Measurements from ENCODE around the gene OR11L1. TPM values are rescaled to one million over a fixed set of nuclear protein-coding genes. Genes with fewer than 3 reads are reported as not detected.

OR11L1 gene, protein sequence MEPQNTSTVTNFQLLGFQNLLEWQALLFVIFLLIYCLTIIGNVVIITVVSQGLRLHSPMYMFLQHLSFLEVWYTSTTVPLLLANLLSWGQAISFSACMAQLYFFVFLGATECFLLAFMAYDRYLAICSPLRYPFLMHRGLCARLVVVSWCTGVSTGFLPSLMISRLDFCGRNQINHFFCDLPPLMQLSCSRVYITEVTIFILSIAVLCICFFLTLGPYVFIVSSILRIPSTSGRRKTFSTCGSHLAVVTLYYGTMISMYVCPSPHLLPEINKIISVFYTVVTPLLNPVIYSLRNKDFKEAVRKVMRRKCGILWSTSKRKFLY
- total RNA-seq: not detected in 2 replicates
- polyA plus RNA-seq: not detected in 2 replicates
- polyA plus RNA-seq (2012): not detected in 2 replicates
- 0.93 TPM in 1 of 2 replicates, not detected in the other for polyA minus RNA-seq (ENCODE audit: low replicate concordance)

DNA sequence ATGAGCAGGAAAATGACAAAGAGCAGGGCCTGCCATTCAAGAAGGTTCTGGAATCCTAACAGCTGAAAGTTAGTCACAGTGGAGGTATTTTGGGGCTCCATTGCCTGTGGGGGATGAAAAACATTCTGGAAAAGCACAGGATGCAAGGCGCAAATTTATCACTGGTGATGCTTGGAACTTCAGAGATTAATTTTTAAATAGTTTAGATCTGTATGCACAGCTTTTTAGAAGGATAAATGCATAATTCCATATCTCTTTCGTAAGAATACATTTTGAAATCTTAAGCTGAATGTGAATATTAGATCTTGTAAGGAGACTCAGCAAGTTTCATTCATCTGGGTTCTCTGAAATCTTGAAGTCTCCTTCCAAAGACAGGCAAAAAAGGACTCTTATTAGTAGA, at the start of gene OR11L1:
OR11L1 (minus strand) TSS at position 101 of the 400 bp plus-strand sequence; CDS start at position 101, 0 bp downstream.
- Histone ChIP-seq H2AFZ (ENCODE audit: low read length) (no peak within 1 kb of the TSS), H3K9me3 (ENCODE audit: control insufficient read depth, insufficient read depth, low read depth, low read length) (no peaks in the 10 kb centered on the region), H3K36me3 (ENCODE audit: control insufficient read depth, insufficient read depth, low read length) (no peaks in the 10 kb centered on the region), H3K79me2 (ENCODE audit: control insufficient read depth, insufficient read depth, low read length) (no peaks in the 10 kb centered on the region), H3K4me2 (ENCODE audit: extremely low read depth, insufficient read depth, low read length) (no peak within 1 kb of the TSS), H4K20me1 (ENCODE audit: control insufficient read depth, extremely low read depth, insufficient read depth, low read length) (no peaks in the 10 kb centered on the region), H3K4me1 (ENCODE audit: control insufficient read depth, extremely low read depth, insufficient read depth, low read length) (no peaks in the 10 kb centered on the region), H3K27me3 (ENCODE audit: control insufficient read depth, insufficient read depth, low read length) (no peaks in the 10 kb centered on the region), H3K27ac (ENCODE audit: insufficient read depth, low read length) (no peak within 1 kb of the TSS), H3K4me3 (replicated peaks in 1 of 4; ENCODE audit: control extremely low read depth in 1 of 4, insufficient read depth in 1 of 4, low read depth in 3 of 4, low read length in 4 of 4) (no peak within 1 kb of the TSS), H3K9ac (ENCODE audit: insufficient read depth, low read length) (no peak within 1 kb of the TSS)
- TF ChIP-seq, protein P1, sequence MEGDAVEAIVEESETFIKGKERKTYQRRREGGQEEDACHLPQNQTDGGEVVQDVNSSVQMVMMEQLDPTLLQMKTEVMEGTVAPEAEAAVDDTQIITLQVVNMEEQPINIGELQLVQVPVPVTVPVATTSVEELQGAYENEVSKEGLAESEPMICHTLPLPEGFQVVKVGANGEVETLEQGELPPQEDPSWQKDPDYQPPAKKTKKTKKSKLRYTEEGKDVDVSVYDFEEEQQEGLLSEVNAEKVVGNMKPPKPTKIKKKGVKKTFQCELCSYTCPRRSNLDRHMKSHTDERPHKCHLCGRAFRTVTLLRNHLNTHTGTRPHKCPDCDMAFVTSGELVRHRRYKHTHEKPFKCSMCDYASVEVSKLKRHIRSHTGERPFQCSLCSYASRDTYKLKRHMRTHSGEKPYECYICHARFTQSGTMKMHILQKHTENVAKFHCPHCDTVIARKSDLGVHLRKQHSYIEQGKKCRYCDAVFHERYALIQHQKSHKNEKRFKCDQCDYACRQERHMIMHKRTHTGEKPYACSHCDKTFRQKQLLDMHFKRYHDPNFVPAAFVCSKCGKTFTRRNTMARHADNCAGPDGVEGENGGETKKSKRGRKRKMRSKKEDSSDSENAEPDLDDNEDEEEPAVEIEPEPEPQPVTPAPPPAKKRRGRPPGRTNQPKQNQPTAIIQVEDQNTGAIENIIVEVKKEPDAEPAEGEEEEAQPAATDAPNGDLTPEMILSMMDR (conservative IDR thresholded peaks at IDR 0.05 in 1 of 2, IDR thresholded peaks at IDR 0.05 in 1 of 2; ENCODE audit: low read depth in 1 of 2, low read length in 2 of 2): no peak
- TF ChIP-seq EZH2 (IDR thresholded peaks at IDR 0.05; ENCODE audit: low read length, missing control alignments): no peak
- DNase-seq (ENCODE audit: low read depth in 2 of 2): no peak

DNA sequence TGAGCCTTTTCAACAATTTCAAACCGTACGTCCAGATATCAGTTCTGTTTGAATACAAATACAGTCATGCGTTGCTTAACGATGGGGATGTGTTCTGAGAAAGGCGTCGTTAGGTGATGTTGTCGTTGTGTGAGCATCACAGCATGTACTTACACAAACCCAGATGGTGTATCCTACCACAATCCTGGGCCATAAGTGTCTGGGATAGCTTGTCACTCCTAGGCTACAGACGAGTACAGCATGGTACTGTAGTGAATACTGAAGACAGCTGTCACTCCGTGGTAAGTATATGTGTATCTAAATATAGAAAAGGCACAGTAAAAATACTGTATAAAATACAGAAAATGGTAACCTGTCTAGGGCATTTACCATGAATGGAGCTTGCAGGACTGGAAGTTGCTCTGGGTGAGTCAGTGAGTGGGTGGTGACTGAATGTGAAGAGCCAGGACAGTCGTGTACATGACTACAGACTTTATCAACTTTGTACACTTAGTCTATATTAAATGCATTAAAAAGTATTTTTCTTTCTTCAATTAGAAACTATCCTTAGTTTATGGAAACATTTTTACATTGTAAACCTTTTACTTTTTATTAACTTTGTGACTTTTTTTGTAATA, 43.2 kb upstream of the OR11L1 start:
- no peaks in the 10 kb centered on the region for H3K4me1 ChIP-seq (ENCODE audit: control insufficient read depth, extremely low read depth, insufficient read depth, low read length)
- H3K4me2 ChIP-seq (ENCODE audit: extremely low read depth, insufficient read depth, low read length): no peak overlapping the region
- H3K27ac ChIP-seq (ENCODE audit: insufficient read depth, low read length): no peak overlapping the region
- DNase-seq (ENCODE audit: low read depth in 2 of 2): no peak
- TF ChIP-seq, protein P1 (conservative IDR thresholded peaks at IDR 0.05 in 1 of 2, IDR thresholded peaks at IDR 0.05 in 1 of 2; ENCODE audit: low read depth in 1 of 2, low read length in 2 of 2): no peak
- TF ChIP-seq EZH2 (IDR thresholded peaks at IDR 0.05; ENCODE audit: low read length, missing control alignments): no peak
- H3K79me2 ChIP-seq (ENCODE audit: control insufficient read depth, insufficient read depth, low read length): no peaks in the 10 kb centered on the region
- no peaks in the 10 kb centered on the region for H3K9me3 ChIP-seq (ENCODE audit: control insufficient read depth, insufficient read depth, low read depth, low read length)
- no peak overlapping the region for H3K4me3 ChIP-seq (replicated peaks in 1 of 4; ENCODE audit: control extremely low read depth in 1 of 4, insufficient read depth in 1 of 4, low read depth in 3 of 4, low read length in 4 of 4)
- H3K36me3 ChIP-seq (ENCODE audit: control insufficient read depth, insufficient read depth, low read length): no peaks in the 10 kb centered on the region
- H3K27me3 ChIP-seq (ENCODE audit: control insufficient read depth, insufficient read depth, low read length): no peaks in the 10 kb centered on the region
- H2AFZ ChIP-seq (ENCODE audit: low read length): no peak overlapping the region
- H4K20me1 ChIP-seq (ENCODE audit: control insufficient read depth, extremely low read depth, insufficient read depth, low read length): no peaks in the 10 kb centered on the region
- no peak overlapping the region for H3K9ac ChIP-seq (ENCODE audit: insufficient read depth, low read length)

DNA sequence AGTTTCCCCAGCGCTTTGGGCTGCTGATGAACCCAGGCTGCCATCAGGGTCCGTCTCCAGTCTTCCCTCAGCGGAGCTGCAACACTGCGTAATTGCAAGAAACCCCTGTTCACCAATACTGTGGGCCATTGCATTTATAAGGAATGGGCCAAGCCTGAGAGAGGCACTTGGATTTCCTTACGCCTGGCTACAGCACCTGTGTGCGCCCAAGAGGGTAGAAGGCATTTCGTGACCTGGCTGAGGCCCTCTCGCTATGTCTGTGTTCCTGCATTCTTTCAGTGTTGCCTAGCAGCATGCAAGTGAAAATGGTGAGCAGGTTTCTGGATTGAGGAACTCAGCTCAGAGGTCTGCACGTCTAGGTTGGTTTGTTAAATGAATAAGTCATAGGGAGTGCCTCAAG, 41.6 kb upstream of the OR11L1 start:
- Histone ChIP-seq H3K27me3 (ENCODE audit: control insufficient read depth, insufficient read depth, low read length) (no peaks in the 10 kb centered on the region), H3K36me3 (ENCODE audit: control insufficient read depth, insufficient read depth, low read length) (no peaks in the 10 kb centered on the region), H3K4me1 (ENCODE audit: control insufficient read depth, extremely low read depth, insufficient read depth, low read length) (no peaks in the 10 kb centered on the region), H3K79me2 (ENCODE audit: control insufficient read depth, insufficient read depth, low read length) (no peaks in the 10 kb centered on the region), H3K9ac (ENCODE audit: insufficient read depth, low read length) (no peak overlapping the region), H3K27ac (ENCODE audit: insufficient read depth, low read length) (no peak overlapping the region), H2AFZ (ENCODE audit: low read length) (no peak overlapping the region), H3K4me2 (ENCODE audit: extremely low read depth, insufficient read depth, low read length) (no peak overlapping the region), H3K4me3 (replicated peaks in 1 of 4; ENCODE audit: control extremely low read depth in 1 of 4, insufficient read depth in 1 of 4, low read depth in 3 of 4, low read length in 4 of 4) (no peak overlapping the region), H3K9me3 (ENCODE audit: control insufficient read depth, insufficient read depth, low read depth, low read length) (no peaks in the 10 kb centered on the region), H4K20me1 (ENCODE audit: control insufficient read depth, extremely low read depth, insufficient read depth, low read length) (no peaks in the 10 kb centered on the region)
- no peak for DNase-seq (ENCODE audit: low read depth in 2 of 2)
- no peak for TF ChIP-seq EZH2 (IDR thresholded peaks at IDR 0.05; ENCODE audit: low read length, missing control alignments)
- TF ChIP-seq, protein P1 (conservative IDR thresholded peaks at IDR 0.05 in 1 of 2, IDR thresholded peaks at IDR 0.05 in 1 of 2; ENCODE audit: low read depth in 1 of 2, low read length in 2 of 2): no peak
